ENCODE measurements around the gene KCNK6. TPM values are rescaled to one million over a fixed set of nuclear protein-coding genes. Genes with fewer than 3 reads are reported as not detected.

KCNK6 gene
- total and polyA plus RNA-seq, 2 donors (not counting 1 experiment from before 2014, with no cell fraction given), result 3.4 to 3.7 TPM

DNA sequence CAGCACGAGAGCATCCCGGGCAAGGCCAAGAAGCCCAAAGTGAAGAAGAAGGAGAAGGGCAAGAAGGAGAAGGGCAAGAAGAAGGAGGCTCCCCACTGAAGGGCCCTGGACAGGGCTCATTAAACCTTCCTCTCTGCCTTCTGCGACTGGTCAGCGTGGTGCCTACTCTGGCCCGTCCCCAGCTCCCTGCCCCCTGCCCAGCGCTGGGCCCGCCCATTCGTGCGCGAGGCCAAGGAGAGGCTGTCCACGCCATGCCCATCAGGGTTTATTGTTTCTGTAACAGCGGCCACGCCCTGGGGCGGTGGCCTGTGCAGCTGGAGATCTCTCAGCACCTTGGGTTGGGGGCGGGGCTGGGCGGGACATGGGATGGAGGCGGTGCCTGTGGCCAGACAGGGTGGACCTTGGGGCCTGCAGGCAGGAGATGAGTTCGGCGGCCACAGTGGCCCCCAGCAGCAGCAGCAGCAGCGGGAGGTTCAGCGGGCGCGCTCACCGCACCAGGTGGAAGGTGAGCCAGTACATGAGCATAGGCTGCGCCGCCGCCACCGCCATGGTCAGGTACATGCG is 14.7 kb upstream of the KCNK6 start:
- no peaks in the 10 kb centered on the region for H4K20me1 ChIP-seq (ENCODE audit: control insufficient read depth, insufficient read depth, low read length, poor library complexity, severe bottlenecking)
- H3K79me2 ChIP-seq (ENCODE audit: control insufficient read depth, insufficient read depth, low read length), result no peaks in the 10 kb centered on the region
- Mint-ChIP-seq H3K4me3 (no peak overlapping the region), H3K4me1 (no peaks in the 10 kb centered on the region), H3K9me3 (ENCODE audit: insufficient read depth) (peaks cover 3% of the 10 kb centered on the region), H3K27ac (no peak overlapping the region), H3K27me3 (no peaks in the 10 kb centered on the region)
- CTCF ChIA-PET, result no interaction called here
- peaks cover 0 to 13% (median 0%) of the 10 kb centered on the region in 3 donors for H3K9me3 ChIP-seq (ENCODE audit: control extremely low read depth in 1 of 3, control insufficient read depth in 2 of 3, insufficient read depth in 1 of 3, low read length in 2 of 3)
- DNase-seq (no peak), ATAC-seq (ENCODE audit: low read depth) (no peak)
- TF ChIP-seq, protein P1, sequence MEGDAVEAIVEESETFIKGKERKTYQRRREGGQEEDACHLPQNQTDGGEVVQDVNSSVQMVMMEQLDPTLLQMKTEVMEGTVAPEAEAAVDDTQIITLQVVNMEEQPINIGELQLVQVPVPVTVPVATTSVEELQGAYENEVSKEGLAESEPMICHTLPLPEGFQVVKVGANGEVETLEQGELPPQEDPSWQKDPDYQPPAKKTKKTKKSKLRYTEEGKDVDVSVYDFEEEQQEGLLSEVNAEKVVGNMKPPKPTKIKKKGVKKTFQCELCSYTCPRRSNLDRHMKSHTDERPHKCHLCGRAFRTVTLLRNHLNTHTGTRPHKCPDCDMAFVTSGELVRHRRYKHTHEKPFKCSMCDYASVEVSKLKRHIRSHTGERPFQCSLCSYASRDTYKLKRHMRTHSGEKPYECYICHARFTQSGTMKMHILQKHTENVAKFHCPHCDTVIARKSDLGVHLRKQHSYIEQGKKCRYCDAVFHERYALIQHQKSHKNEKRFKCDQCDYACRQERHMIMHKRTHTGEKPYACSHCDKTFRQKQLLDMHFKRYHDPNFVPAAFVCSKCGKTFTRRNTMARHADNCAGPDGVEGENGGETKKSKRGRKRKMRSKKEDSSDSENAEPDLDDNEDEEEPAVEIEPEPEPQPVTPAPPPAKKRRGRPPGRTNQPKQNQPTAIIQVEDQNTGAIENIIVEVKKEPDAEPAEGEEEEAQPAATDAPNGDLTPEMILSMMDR (IDR thresholded peaks at IDR 0.05), result no peak
- TF ChIP-seq EZH2 (IDR thresholded peaks at IDR 0.05; ENCODE audit: borderline replicate concordance, insufficient read depth, low read depth, low read length, poor library complexity, severe bottlenecking), result no peak
- WGBS (ENCODE audit: insufficient coverage), result 96% methylated on average over 29 of the region's 29 CpGs
- H3K4me3 ChIP-seq (ENCODE audit: control extremely low read depth in 1 of 5, extremely low read depth in 1 of 5, insufficient read depth in 1 of 5, low read depth in 2 of 5, low read length in 4 of 5), result no peak overlapping the region
- intact Hi-C loops (cut with micrococcal nuclease), result no loop called here
- H3K4me1 ChIP-seq (ENCODE audit: control insufficient read depth in 2 of 2, insufficient read depth in 2 of 2, low read length in 2 of 2), result no peaks in the 10 kb centered on the region
- POLR2A ChIA-PET, result no interaction called here
- H3K9ac ChIP-seq (ENCODE audit: low read length), result no peak overlapping the region
- no peak overlapping the region for H3K4me2 ChIP-seq (replicated peaks; ENCODE audit: low read depth, low read length, poor library complexity, severe bottlenecking)
- peaks cover 0 to 17% of the 10 kb centered on the region in 2 experiments for H3K36me3 ChIP-seq (replicated peaks in 1 of 2; ENCODE audit: control extremely low read depth in 1 of 2, control insufficient read depth in 1 of 2, extremely low read depth in 1 of 2, insufficient read depth in 2 of 2, low read length in 1 of 2)
- H3K27me3 ChIP-seq (replicated peaks in 1 of 4; ENCODE audit: control extremely low read depth in 1 of 4, control insufficient read depth in 3 of 4, insufficient read depth in 4 of 4, low read length in 3 of 4), result no peaks in the 10 kb centered on the region
- H3K27ac ChIP-seq (ENCODE audit: low read length in 2 of 2), result no peak overlapping the region
- no peak overlapping the region for H2AFZ ChIP-seq (ENCODE audit: insufficient read depth, low read depth, low read length, poor library complexity, severe bottlenecking)

DNA sequence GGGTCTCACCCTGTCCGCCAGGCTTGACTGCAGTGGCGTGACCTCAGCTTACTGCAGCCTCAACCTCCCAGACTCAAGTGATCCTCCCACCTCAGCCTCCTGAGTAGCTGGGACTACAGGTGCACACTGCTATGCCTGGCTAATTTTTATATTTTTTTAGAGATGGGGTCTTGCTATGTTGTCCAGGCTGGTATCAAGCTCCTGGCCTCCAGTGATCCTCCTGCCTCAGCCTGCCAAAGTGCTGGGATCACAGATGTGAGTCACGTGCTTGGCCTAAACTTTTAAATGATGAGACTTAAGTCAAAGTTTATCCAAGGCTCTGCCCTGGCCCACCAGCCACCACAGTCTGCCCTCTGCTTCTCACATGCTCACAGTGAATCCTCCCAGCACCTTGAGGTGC is 13.4 kb upstream of the KCNK6 start:
- no peaks in the 10 kb centered on the region for H3K27me3 ChIP-seq (replicated peaks in 1 of 4; ENCODE audit: control extremely low read depth in 1 of 4, control insufficient read depth in 3 of 4, insufficient read depth in 4 of 4, low read length in 3 of 4)
- ChIA-PET POLR2A (no interaction called here), CTCF (no interaction called here)
- no peaks in the 10 kb centered on the region for H3K79me2 ChIP-seq (ENCODE audit: control insufficient read depth, insufficient read depth, low read length)
- Mint-ChIP-seq H3K4me3 (no peak overlapping the region), H3K4me1 (no peaks in the 10 kb centered on the region), H3K27ac (no peak overlapping the region), H3K27me3 (no peaks in the 10 kb centered on the region), H3K9me3 (ENCODE audit: insufficient read depth) (peaks cover 3% of the 10 kb centered on the region)
- DNase-seq (no peak), ATAC-seq (ENCODE audit: low read depth) (no peak)
- no peaks in the 10 kb centered on the region for H3K4me1 ChIP-seq (ENCODE audit: control insufficient read depth in 2 of 2, insufficient read depth in 2 of 2, low read length in 2 of 2)
- 89% methylated on average over 1 of the region's 3 CpGs for WGBS (ENCODE audit: insufficient coverage)
- no peak overlapping the region for H3K9ac ChIP-seq (ENCODE audit: low read length)
- no peaks in the 10 kb centered on the region for H4K20me1 ChIP-seq (ENCODE audit: control insufficient read depth, insufficient read depth, low read length, poor library complexity, severe bottlenecking)
- intact Hi-C loops (cut with micrococcal nuclease), result no loop called here
- peaks cover 0 to 13% (median 0%) of the 10 kb centered on the region in 3 donors for H3K9me3 ChIP-seq (ENCODE audit: control extremely low read depth in 1 of 3, control insufficient read depth in 2 of 3, insufficient read depth in 1 of 3, low read length in 2 of 3)
- H3K4me3 ChIP-seq (ENCODE audit: control extremely low read depth in 1 of 5, extremely low read depth in 1 of 5, insufficient read depth in 1 of 5, low read depth in 2 of 5, low read length in 4 of 5), result no peak overlapping the region
- no peak overlapping the region for H2AFZ ChIP-seq (ENCODE audit: insufficient read depth, low read depth, low read length, poor library complexity, severe bottlenecking)
- H3K36me3 ChIP-seq (replicated peaks in 1 of 2; ENCODE audit: control extremely low read depth in 1 of 2, control insufficient read depth in 1 of 2, extremely low read depth in 1 of 2, insufficient read depth in 2 of 2, low read length in 1 of 2), result peaks cover 0 to 17% of the 10 kb centered on the region in 2 experiments
- no peak overlapping the region for H3K4me2 ChIP-seq (replicated peaks; ENCODE audit: low read depth, low read length, poor library complexity, severe bottlenecking)
- H3K27ac ChIP-seq (ENCODE audit: low read length in 2 of 2), result no peak overlapping the region
- TF ChIP-seq, protein P1 (IDR thresholded peaks at IDR 0.05), result no peak
- no peak for TF ChIP-seq EZH2 (IDR thresholded peaks at IDR 0.05; ENCODE audit: borderline replicate concordance, insufficient read depth, low read depth, low read length, poor library complexity, severe bottlenecking)
